ENCODE results near the gene SMAD2.

- no peak for TF ChIP-seq POU6F1 (CRISPR knock-in tag; IDR thresholded peaks at IDR 0.05; ENCODE audit: borderline replicate concordance, low read depth)
- no peak for TF ChIP-seq CSDC2 (CRISPR knock-in tag; IDR thresholded peaks at IDR 0.05)
- no peak for TF ChIP-seq OSR1 (CRISPR knock-in tag; IDR thresholded peaks at IDR 0.05)
- no peak for TF ChIP-seq ZNF8 (CRISPR knock-in tag; IDR thresholded peaks at IDR 0.05)
- no peak for TF ChIP-seq BACH2 (CRISPR knock-in tag; IDR thresholded peaks at IDR 0.05; ENCODE audit: borderline replicate concordance)
- no peak for TF ChIP-seq GLIS3 (CRISPR knock-in tag; IDR thresholded peaks at IDR 0.05)
- no peak for TF ChIP-seq CSRNP3 (CRISPR knock-in tag; IDR thresholded peaks at IDR 0.05)
- no peak for TF ChIP-seq ARNTL (CRISPR knock-in tag; IDR thresholded peaks at IDR 0.05; ENCODE audit: borderline replicate concordance, low read depth)
- TF ChIP-seq ZNF565 (CRISPR knock-in tag; conservative IDR thresholded peaks at IDR 0.05; ENCODE audit: low read depth) = no peak
- TF ChIP-seq PATZ1 (CRISPR knock-in tag; IDR thresholded peaks at IDR 0.05; ENCODE audit: borderline replicate concordance) = no peak
Measured at GRCh38 chr18:47881752-47882455, 48.6 kb downstream of the SMAD2 start.

Measured in SK-N-SH treated with all-trans-retinoic acid at 6 μM for 48 hours (cell line).